Uterus (tissue), 4 donors: ENCODE data around the gene RRP1B. TPM values are rescaled to one million over a fixed set of nuclear protein-coding genes. Genes with fewer than 3 reads are reported as not detected.

ENCODE experiments used
- DNase-seq, 2 donors: peaks; one replicate each; pipeline ENCODE4 v3.0.0-alpha.2; 2019 to 2020
- H3K27ac ChIP-seq, 2 donors: fragments of 200-600 bp; sonication (generic); 1 replicate in 1 of 2; 2 replicates in 1 of 2; pipeline ENCODE4 v1.5.1; 2016 to 2018
- H3K27me3 ChIP-seq, 2 donors: fragments of 200-600 bp; sonication (generic); one replicate each; pipeline ENCODE4 v1.5.1; 2018 to 2019; ENCODE audit warnings: control low read depth in 1 of 2
- H3K36me3 ChIP-seq, 2 donors: fragments of 200-600 bp; sonication (generic); one replicate each; pipeline ENCODE4 v1.5.1; 2019; ENCODE audit warnings: control low read depth in 1 of 2
- H3K4me1 ChIP-seq, 2 donors: fragments of 200-600 bp; sonication (generic); one replicate each; pipeline ENCODE4 v1.5.1; 2018 to 2019; ENCODE audit warnings: control low read depth in 1 of 2
- H3K4me3 ChIP-seq, 2 donors: fragments of 200-600 bp; sonication (generic); 1 replicate in 1 of 2; 2 replicates in 1 of 2; pipeline ENCODE4 v1.5.1; 2018 to 2019; ENCODE audit warnings: mild to moderate bottlenecking in 1 of 2
- H3K9me3 ChIP-seq, 2 donors: fragments of 200-600 bp; sonication (generic); one replicate each; pipeline ENCODE4 v1.5.1; 2019; ENCODE audit warnings: control low read depth in 1 of 2
- CTCF ChIP-seq, 4 experiments: fragments of 200-600 bp in 2 of 4; fragments of 450-650 bp in 2 of 4; sonication (generic) in 2 of 4; IDR thresholded peaks; one replicate each; pipeline ENCODE4 v1.5.1; 2016 to 2019; ENCODE audit warnings: antibody characterized with exemption in 4 of 4, mild to moderate bottlenecking in 2 of 4, moderate library complexity in 1 of 4
- POLR2A ChIP-seq, 2 donors: fragments of 450-650 bp; IDR thresholded peaks; one replicate each; pipeline ENCODE4 v1.6.1; 2016; ENCODE audit warnings: antibody characterized with exemption in 2 of 2, mild to moderate bottlenecking in 1 of 2, moderate library complexity in 1 of 2
- intact Hi-C: fragments of 100-400 bp; cut with DNase I; formaldehyde crosslinking; loops from one replicate; pipeline ENCODE4 v1.15.1; 2023; ENCODE audit warnings: low total_unique reads
- total RNA-seq, 4 donors: library from RNA; depleted of rRNA in 3 of 4; stranded (reverse); fragments of >200 nt in 3 of 4; gene quantifications; one replicate each; pipeline versions ENCODE4 v1.1.0 to v1.2.4, GENCODE V29; 2014 to 2023
- donor health status: DM: yes; HTN: yes; CAD: no.

Gene RRP1B
- total RNA-seq, 4 donors from 2014 or later, result 9.7 to 28.1 (median 19.3) TPM

- Histone ChIP-seq H3K4me1 (no peaks in the 10 kb centered on the region), H3K36me3 (no peaks in the 10 kb centered on the region), H3K9me3 (no peaks in the 10 kb centered on the region), H3K27ac (no peak overlapping the region), H3K4me3 (no peak overlapping the region), H3K27me3 (no peaks in the 10 kb centered on the region)
- TF ChIP-seq POLR2A (IDR thresholded peaks at IDR 0.05), result no peak
- TF ChIP-seq CTCF (IDR thresholded peaks at IDR 0.05), result no peak
- intact Hi-C loops, result no loop called here
- no peak for DNase-seq
These were observed 3.7 kb downstream of the RRP1B start for GRCh38 chr21:43663033-43663432.

- DNase-seq, result no peak
- Histone ChIP-seq H3K4me1 (no peaks in the 10 kb centered on the region), H3K4me3 (no peak overlapping the region), H3K36me3 (no peaks in the 10 kb centered on the region), H3K9me3 (no peaks in the 10 kb centered on the region), H3K27me3 (no peaks in the 10 kb centered on the region), H3K27ac (no peak overlapping the region)
- intact Hi-C loops, result no loop called here
- no peak for TF ChIP-seq POLR2A (IDR thresholded peaks at IDR 0.05)
- TF ChIP-seq CTCF (IDR thresholded peaks at IDR 0.05), result no peak
These were observed 5.0 kb downstream of the RRP1B start for GRCh38 chr21:43664358-43664757.

GRCh38 chr21:43665879-43666278 lies 6.5 kb downstream of the RRP1B start:
- Histone ChIP-seq H3K9me3 (no peaks in the 10 kb centered on the region), H3K27ac (no peak overlapping the region), H3K27me3 (no peaks in the 10 kb centered on the region), H3K36me3 (no peaks in the 10 kb centered on the region), H3K4me3 (no peak overlapping the region), H3K4me1 (no peaks in the 10 kb centered on the region)
- TF ChIP-seq POLR2A (IDR thresholded peaks at IDR 0.05), result no peak
- no peak for TF ChIP-seq CTCF (IDR thresholded peaks at IDR 0.05)
- intact Hi-C loops, result no loop called here
- DNase-seq, result no peak

GRCh38 chr21:43667191-43667904 lies 8.0 kb downstream of the RRP1B start:
- Histone ChIP-seq H3K9me3 (no peaks in the 10 kb centered on the region), H3K27me3 (no peaks in the 10 kb centered on the region), H3K36me3 (no peaks in the 10 kb centered on the region), H3K4me1 (no peaks in the 10 kb centered on the region), H3K27ac (no peak overlapping the region), H3K4me3 (no peak overlapping the region)
- no peak for DNase-seq
- TF ChIP-seq CTCF (IDR thresholded peaks at IDR 0.05) (no peak), POLR2A (IDR thresholded peaks at IDR 0.05) (no peak)
- intact Hi-C loops, result no loop called here

GRCh38 chr21:43669828-43670605 lies 10.7 kb downstream of the RRP1B start:
- H3K36me3 ChIP-seq, result no peaks in the 10 kb centered on the region
- no peak overlapping the region for H3K4me3 ChIP-seq
- no peaks in the 10 kb centered on the region for H3K4me1 ChIP-seq
- TF ChIP-seq CTCF (IDR thresholded peaks at IDR 0.05), result no peak
- no peak for TF ChIP-seq POLR2A (IDR thresholded peaks at IDR 0.05)
- no peak for DNase-seq
- H3K27ac ChIP-seq, result no peak overlapping the region
- intact Hi-C loops, result no loop called here
- H3K27me3 ChIP-seq, result no peaks in the 10 kb centered on the region
- no peaks in the 10 kb centered on the region for H3K9me3 ChIP-seq
